T47D (cell line): ENCODE data around the gene TIAM2.

ENCODE experiments used
- DNase-seq, 2 experiments: peaks; one replicate each; pipeline versions ENCODE4 v3.0.0 to v3.0.0-alpha.2; 2011 to 2012; ENCODE audit warnings: low read depth in 1 of 2, low spot score in 1 of 2
- JUND ChIP-seq: IDR thresholded peaks from 2 replicates; pipeline ENCODE4 v1.6.1; 2012; ENCODE audit warnings: low read depth
- in situ Hi-C: cut with HindIII; loops from 2 replicates; pipeline ENCODE4 v1.10.0; 2016; ENCODE audit warnings: low sequenced_read_pairs, low pct_unique_long_range_greater_than_20kb

The TIAM2 gene

GRCh38 chr6:154969796-154970195 lies 25.3 kb upstream of the TIAM2 start:
- DNase-seq = no peak
- in situ Hi-C loops = no loop called here

DNA sequence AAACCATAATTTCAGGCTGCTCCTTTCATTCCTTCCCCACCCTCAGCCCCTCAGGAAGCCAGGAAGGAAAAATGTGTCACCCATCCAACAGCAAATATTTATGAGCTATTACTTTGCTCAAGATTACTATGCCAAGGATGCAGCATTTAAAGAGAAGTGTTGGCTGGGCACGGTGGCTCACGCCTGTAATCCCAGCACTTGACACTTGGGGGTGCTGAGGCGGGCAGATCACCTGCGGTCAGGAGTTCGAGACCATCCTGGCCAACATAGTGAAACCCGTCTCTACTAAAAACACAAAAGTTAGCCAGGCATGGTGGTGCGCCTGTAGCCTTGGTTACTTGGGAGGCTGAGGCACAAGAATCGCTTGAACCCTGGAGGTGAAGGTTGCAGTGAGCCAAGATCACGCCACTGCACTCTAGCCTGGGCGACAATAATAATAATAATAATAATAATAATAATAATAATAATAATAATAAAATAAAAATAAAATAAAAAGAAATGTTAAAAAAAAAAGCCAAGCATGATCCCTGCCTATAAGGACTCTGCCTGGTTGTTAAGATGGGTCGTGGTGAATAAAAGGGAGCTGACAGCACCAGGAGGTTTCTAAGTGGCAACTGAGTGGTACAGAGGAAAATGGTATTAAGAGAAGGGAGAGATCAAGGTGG lies 20.5 kb upstream of the TIAM2 start:
- TF ChIP-seq JUND = no peak
- DNase-seq = no peak
- in situ Hi-C loops = no loop called here

More at GRCh38 chr6:154969796-154970195, 25.3 kb upstream of the TIAM2 start:
- no peak for TF ChIP-seq JUND

- TF ChIP-seq JUND = no peak
- DNase-seq = no peak
- in situ Hi-C loops = no loop called here
These were observed 17.5 kb upstream of the TIAM2 start for GRCh38 chr6:154977588-154977987.

DNA sequence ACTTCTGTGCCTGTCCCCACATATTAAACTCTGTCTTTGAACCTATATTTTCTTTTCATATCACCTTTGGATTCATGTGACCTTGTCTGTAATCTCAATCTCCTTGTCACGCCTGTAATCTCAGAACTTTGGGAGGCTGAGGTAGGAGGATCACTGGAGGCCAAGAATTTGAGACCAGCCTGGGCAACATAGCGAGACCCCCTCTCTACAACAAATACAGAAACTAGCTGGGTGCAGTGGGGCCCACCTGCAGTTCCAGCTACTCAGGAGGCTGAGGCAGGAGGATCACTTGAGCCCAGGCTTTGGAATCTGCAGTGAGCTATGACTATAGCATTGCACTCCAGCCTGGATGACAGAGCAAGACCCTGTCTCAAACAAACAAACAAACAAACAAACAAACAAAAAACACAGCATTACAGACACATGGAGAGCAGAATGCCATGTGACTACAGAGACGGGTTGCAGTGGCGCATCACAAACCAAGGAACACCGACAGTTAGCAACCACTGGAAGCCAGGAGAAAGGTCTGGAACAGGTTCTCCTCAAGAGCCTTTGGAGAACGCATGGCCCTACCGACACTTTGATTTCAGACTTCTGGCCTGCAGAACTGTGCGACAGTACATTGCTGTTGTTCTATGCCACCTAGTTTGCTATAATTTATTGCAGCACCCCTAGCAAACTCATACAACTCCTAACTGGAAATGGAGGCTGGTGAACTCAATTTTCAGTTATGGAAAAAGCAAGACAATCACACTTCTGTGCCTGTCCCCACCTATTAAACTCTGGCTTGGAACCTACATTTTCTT lies 14.6 kb upstream of the TIAM2 start:
- in situ Hi-C loops = no loop called here
- no peak for DNase-seq
- TF ChIP-seq JUND = no peak

DNA sequence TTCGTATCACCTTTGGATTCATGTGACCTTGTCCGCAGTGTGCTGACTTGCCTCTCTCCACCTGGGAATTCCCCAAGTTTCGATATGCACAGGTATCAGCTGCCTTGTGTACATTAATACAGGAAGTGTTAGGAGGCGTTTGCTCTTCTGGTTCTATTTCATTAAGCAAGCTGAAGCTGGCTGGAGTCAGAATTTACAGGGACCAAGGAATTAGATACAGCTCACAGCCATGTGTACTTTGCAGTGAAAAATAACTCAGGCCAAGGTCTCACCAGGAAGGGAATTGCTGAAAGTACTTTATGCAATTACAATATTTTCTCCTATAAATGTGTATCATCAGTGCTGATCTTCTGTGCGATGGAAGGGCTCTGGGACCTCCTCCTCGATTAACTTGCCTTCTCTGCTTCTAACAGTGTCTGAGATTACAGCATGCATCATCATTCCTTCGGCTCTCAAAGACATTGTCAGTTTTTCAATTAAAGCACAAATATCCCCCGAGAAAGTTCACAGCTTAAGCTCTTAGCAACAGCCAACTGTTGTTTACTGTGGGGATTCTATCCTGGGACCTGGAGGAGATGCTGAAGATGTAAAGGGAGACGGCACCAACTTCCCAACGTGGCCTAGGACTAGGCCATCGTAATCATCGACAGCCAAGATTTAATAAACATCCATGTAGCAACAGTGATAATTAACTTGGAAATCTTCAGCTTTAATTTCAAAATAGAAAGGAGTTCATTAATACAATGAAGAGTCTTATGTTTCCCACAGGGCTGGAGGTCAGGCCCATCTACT lies 13.8 kb upstream of the TIAM2 start:
- no peak for TF ChIP-seq JUND
- DNase-seq = no peak
- in situ Hi-C loops = no loop called here

- no peak for TF ChIP-seq JUND
- DNase-seq = no peak
- in situ Hi-C loops = no loop called here
These were observed 11.0 kb upstream of the TIAM2 start for GRCh38 chr6:154984146-154984545.

DNA sequence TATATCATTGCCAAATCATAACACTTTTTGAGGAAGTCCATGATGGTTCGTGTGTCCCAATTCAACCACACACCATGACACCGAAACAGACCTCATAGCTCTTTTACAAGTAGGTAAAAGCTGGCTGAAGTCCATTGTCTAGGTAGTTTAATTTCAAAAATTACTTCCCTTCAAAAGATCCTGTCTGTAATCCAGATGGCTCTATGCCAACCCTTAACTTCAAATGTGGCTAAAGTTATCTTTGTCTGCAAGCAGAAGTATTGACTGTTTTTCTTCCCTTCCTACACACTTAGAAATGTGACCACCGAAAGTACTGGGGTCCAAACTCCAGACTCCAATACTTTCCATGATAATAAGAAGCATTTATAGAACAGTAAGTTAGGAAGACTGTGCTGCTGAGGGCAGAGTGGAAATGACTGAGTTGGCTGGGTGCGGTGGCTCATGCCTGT lies 8.3 kb upstream of the TIAM2 start:
- no peak for DNase-seq
- in situ Hi-C loops = no loop called here
- TF ChIP-seq JUND = no peak

GRCh38 chr6:154989448-154989847 lies 5.7 kb upstream of the TIAM2 start:
- no peak for TF ChIP-seq JUND
- in situ Hi-C loops = no loop called here
- no peak for DNase-seq

- TF ChIP-seq JUND = no peak
- in situ Hi-C loops = no loop called here
- peak; percentile 57 to 67 for DNase-seq
These were observed 3.9 kb upstream of the TIAM2 start for GRCh38 chr6:154991207-154991606.

DNA sequence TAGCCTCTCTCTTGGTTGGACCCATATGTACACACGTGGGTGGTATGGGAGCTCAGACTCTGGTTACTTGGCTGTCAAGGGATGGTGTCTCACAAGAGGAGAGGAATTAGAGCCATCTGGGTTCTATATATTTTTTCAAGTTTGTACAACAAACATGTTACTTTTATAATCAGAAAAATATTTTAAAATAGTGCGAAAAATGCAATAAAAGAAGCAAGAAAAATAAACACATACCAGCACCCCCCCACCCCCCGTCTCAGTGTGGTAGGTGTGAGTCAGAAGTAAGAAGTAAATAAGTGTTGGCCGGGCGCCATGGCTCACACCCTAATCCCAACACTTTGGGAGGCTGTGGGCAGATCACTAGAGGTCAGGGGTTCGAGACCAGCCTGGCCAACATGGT lies 2.1 kb upstream of the TIAM2 start:
- in situ Hi-C loops = no loop called here
- TF ChIP-seq JUND = no peak
- no peak for DNase-seq

GRCh38 chr6:154993710-154994109 lies 1.4 kb upstream of the TIAM2 start:
- no peak for TF ChIP-seq JUND
- in situ Hi-C loops = no loop called here
- no peak for DNase-seq

- TF ChIP-seq JUND = no peak
- in situ Hi-C loops = no loop called here
- DNase-seq = no peak
These were observed 270 bp upstream of the TIAM2 start for GRCh38 chr6:154994836-154995253.
